Measurements from ENCODE around the gene SPO11. TPM values are rescaled to one million over a fixed set of nuclear protein-coding genes. Genes with fewer than 3 reads are reported as not detected.

Gene SPO11
- total RNA-seq, 4 donors from 2014 or later, result not detected

DNA sequence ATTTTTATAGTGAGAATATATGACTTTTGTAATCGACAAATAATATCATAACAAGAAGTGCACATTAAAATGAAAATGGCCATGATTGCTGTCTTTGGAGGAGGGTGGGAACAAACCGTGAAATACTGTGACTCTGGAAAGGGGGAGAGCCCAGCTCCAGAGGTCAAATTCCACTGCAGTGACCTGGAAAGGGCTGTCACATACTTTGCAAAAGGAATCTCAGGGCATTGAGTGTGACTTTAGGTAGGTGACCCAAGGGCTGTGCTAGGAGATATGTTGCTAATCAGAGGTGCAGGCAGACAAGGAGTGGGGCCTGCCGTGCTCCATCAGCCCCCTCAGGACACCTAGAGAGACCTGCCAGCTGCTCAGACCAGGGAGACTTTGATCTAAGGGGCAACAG lies 35.1 kb upstream of the SPO11 start:
- no peak for TF ChIP-seq POLR2A (IDR thresholded peaks at IDR 0.05)
- TF ChIP-seq, protein P1, sequence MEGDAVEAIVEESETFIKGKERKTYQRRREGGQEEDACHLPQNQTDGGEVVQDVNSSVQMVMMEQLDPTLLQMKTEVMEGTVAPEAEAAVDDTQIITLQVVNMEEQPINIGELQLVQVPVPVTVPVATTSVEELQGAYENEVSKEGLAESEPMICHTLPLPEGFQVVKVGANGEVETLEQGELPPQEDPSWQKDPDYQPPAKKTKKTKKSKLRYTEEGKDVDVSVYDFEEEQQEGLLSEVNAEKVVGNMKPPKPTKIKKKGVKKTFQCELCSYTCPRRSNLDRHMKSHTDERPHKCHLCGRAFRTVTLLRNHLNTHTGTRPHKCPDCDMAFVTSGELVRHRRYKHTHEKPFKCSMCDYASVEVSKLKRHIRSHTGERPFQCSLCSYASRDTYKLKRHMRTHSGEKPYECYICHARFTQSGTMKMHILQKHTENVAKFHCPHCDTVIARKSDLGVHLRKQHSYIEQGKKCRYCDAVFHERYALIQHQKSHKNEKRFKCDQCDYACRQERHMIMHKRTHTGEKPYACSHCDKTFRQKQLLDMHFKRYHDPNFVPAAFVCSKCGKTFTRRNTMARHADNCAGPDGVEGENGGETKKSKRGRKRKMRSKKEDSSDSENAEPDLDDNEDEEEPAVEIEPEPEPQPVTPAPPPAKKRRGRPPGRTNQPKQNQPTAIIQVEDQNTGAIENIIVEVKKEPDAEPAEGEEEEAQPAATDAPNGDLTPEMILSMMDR (IDR thresholded peaks at IDR 0.05), result no peak
- WGBS, 2 donors, result 39 to 47% methylated on average over 3 of the region's 3 CpGs
- DNase-seq, result peak in 1 of 2 donors; percentile 40
- Histone ChIP-seq H3K27me3 (no peaks in the 10 kb centered on the region), H3K36me3 (no peaks in the 10 kb centered on the region), H3K9me3 (no peaks in the 10 kb centered on the region), H3K4me1 (peaks cover 15 to 28% of the 10 kb centered on the region in 2 donors), H3K4me3 (replicated peaks in 1 of 3) (no peak overlapping the region), H3K27ac (peak overlapping the region; percentile 10 to 31 (median 27))
- intact Hi-C loops (cut with DNase I), result no loop called here

DNA sequence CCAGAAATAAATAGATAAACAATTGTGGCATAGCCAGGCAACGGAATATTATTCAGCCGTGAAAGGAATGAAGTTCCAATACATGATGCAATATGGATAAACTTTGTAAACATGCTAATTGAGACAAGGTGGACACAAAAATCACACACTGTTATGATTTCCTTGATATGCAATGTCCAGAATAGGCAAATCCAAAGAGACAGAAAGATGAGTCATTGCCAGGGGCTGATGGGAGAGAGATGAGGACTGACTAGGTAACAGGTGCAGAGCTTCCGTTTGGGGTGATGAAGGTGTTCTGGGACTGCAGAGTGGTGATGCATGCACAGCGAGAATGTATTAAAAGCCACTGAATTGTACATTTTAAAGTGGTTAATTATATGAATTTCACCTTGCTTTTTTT lies 31.1 kb upstream of the SPO11 start:
- TF ChIP-seq, protein P1 (IDR thresholded peaks at IDR 0.05), result no peak
- TF ChIP-seq POLR2A (IDR thresholded peaks at IDR 0.05), result no peak
- Histone ChIP-seq H3K4me3 (replicated peaks in 1 of 3) (no peak overlapping the region), H3K9me3 (no peaks in the 10 kb centered on the region), H3K36me3 (no peaks in the 10 kb centered on the region), H3K4me1 (peaks cover 5 to 8% of the 10 kb centered on the region in 2 donors), H3K27ac (no peak overlapping the region), H3K27me3 (no peaks in the 10 kb centered on the region)
- intact Hi-C loops (cut with DNase I), result no loop called here
- WGBS, 2 donors, result 93 to 94% methylated on average over 4 of the region's 4 CpGs
- DNase-seq, result no peak

DNA sequence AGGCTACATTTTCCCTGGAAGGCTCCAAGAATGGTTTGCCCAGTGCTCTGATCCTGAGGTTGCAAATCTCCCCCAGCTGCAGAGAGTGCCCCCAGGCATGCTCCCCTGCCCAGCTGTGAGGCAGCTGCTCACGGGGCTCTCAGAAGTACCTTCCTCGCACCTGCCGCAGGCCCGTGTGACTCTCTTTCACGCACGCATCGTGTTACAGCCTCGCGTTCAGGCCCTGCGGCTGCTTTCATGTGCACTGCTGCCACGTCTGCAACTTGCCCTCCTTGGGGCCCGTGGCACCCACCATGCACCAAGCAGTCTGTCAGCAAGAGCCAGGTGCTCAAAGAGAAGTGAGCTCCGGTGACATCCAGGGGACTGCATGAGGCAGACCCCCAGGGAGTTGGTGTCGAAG lies 28.6 kb upstream of the SPO11 start:
- intact Hi-C loops (cut with DNase I), result no loop called here
- 70 to 80% methylated on average over 14 of the region's 14 CpGs for WGBS, 2 donors
- DNase-seq, result no peak

DNA sequence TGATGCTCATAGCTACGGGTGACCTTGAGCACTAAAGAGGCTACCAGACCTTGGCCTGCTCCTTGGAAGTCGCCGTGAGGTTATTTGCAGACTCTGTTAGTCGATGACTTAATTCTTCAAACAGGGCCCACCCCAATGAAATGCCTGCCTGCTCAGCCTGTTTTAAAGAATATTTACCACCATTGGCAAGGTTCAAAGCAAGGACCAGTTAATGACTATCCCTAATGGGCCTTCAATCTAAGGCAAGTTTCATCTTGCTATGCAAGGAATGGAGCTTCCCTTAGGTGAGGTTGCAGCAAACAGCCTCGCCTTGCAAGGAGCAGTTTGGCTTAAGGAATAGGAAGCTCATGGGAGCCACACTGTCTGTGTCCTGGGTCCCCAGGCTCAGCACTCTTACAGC lies 22.9 kb upstream of the SPO11 start:
- H3K27ac ChIP-seq, result no peak overlapping the region
- no peak for DNase-seq
- no peak for TF ChIP-seq POLR2A (IDR thresholded peaks at IDR 0.05)
- TF ChIP-seq, protein P1 (IDR thresholded peaks at IDR 0.05), result no peak
- no peak overlapping the region for H3K4me3 ChIP-seq (replicated peaks in 1 of 3)
- H3K4me1 ChIP-seq, result no peaks in the 10 kb centered on the region
- H3K36me3 ChIP-seq, result no peaks in the 10 kb centered on the region
- H3K27me3 ChIP-seq, result no peaks in the 10 kb centered on the region
- intact Hi-C loops (cut with DNase I), result no loop called here
- H3K9me3 ChIP-seq, result no peaks in the 10 kb centered on the region
- 94 to 95% methylated on average over 4 to 5 of the region's 5 CpGs for WGBS, 2 donors

More for the DNA sequence above, 28.6 kb upstream of the SPO11 start:
- TF ChIP-seq POLR2A (IDR thresholded peaks at IDR 0.05), result no peak
- H3K27ac ChIP-seq, result no peak overlapping the region
- no peaks in the 10 kb centered on the region for H3K27me3 ChIP-seq
- no peak overlapping the region for H3K4me3 ChIP-seq (replicated peaks in 1 of 3)
- H3K9me3 ChIP-seq, result no peaks in the 10 kb centered on the region
- H3K36me3 ChIP-seq, result no peaks in the 10 kb centered on the region
- no peaks in the 10 kb centered on the region for H3K4me1 ChIP-seq

DNA sequence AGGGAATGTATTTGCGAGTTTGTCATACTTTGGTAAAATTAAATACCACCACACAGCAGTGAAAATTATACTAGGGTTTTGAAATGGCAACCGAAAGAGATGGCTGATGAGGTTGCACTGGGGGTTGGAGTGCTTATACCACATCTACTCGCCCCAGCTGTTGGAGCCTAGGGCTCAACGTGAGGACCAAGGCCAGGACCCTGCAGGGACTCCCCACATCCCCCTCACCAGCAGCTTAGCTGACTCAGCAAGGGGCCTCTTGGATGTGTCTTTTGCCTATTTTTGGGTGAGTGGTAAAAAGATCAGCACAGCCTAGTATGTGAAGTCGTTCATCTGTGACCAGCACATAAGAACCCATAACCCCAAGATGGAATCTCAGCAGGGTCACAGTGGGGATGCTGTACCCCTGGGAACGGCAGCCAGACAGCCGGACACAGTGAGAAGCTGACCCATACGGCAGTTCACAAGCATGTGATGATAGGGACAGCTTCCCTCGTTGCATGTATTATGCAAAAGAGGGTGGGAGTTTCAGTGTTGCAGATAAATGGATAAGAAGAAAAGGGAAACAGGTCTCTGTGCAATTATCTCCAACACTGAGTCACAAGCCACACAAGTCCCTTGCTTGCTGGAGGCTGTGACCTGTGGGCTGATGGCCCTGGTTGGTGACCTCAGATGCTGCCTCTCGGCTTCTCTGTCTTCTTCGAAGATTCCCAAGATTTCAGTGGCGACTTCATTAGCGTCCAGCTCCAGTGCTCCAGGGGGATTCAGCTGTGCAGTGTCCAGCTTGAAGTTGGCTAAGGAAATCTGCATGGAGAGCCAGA lies 20.9 kb upstream of the SPO11 start:
- no peaks in the 10 kb centered on the region for H3K4me1 ChIP-seq
- H3K9me3 ChIP-seq, result no peaks in the 10 kb centered on the region
- H3K27me3 ChIP-seq, result no peaks in the 10 kb centered on the region
- intact Hi-C loops (cut with DNase I), result no loop called here
- 61 to 69% methylated on average over 13 of the region's 13 CpGs for WGBS, 2 donors
- no peak for DNase-seq
- H3K4me3 ChIP-seq (replicated peaks in 1 of 3), result no peak overlapping the region
- TF ChIP-seq, protein P1 (IDR thresholded peaks at IDR 0.05), result no peak
- no peak for TF ChIP-seq POLR2A (IDR thresholded peaks at IDR 0.05)
- no peak overlapping the region for H3K27ac ChIP-seq
- no peaks in the 10 kb centered on the region for H3K36me3 ChIP-seq
